Suprapubic skin (tissue), 4 donors: Measurements from ENCODE around the gene SOCS7. TPM values are rescaled to one million over a fixed set of nuclear protein-coding genes. Genes with fewer than 3 reads are reported as not detected.

Source experiments
- DNase-seq, 2 donors: peaks; one replicate each; pipeline ENCODE4 v3.0.0-alpha.2; 2019; ENCODE audit warnings: low spot score in 2 of 2
- H3K27ac ChIP-seq: fragments of 200-600 bp; sonication (generic); one replicate; pipeline ENCODE4 v1.5.1; 2019
- H3K27me3 ChIP-seq: fragments of 200-600 bp; sonication (generic); one replicate; pipeline ENCODE4 v1.5.1; 2019
- H3K36me3 ChIP-seq: fragments of 200-600 bp; sonication (generic); one replicate; pipeline ENCODE4 v1.5.1; 2019
- H3K4me1 ChIP-seq: fragments of 200-600 bp; sonication (generic); one replicate; pipeline ENCODE4 v1.5.1; 2019
- H3K4me3 ChIP-seq: fragments of 200-600 bp; sonication (generic); one replicate; pipeline ENCODE4 v1.5.1; 2019; ENCODE audit warnings: mild to moderate bottlenecking
- H3K9me3 ChIP-seq: fragments of 200-600 bp; sonication (generic); one replicate; pipeline ENCODE4 v1.5.1; 2019
- EP300 ChIP-seq: sonication (generic); formaldehyde crosslinking; IDR thresholded peaks from one replicate; pipeline ENCODE4 v1.6.1; 2017; ENCODE audit warnings: antibody characterized with exemption
- POLR2A ChIP-seq, 2 donors: fragments of 450-650 bp; IDR thresholded peaks; one replicate each; pipeline ENCODE4 v1.6.1; 2017; ENCODE audit warnings: antibody characterized with exemption in 2 of 2, mild to moderate bottlenecking in 2 of 2, moderate library complexity in 2 of 2
- POLR2AphosphoS5 ChIP-seq, 3 donors: sonication (generic); formaldehyde crosslinking; IDR thresholded peaks; one replicate each; pipeline ENCODE4 v1.6.1; 2017; ENCODE audit warnings: antibody characterized with exemption in 3 of 3
- WGBS: methylation state at CpG from one replicate; pipeline ENCODE4 v1.1.5; 2018; 5-methylcytosine and 5-hydroxymethylcytosine counted together
- total RNA-seq, 4 donors: library from RNA; depleted of rRNA; stranded (reverse); fragments of >200 nt; gene quantifications; one replicate each; pipeline ENCODE4 v1.1.0, GENCODE V29; 2016
- TF ChIP-seq, protein P1 (sequence below), 2 donors: fragments of 200-600 bp in 1 of 2; fragments of 450-650 bp in 1 of 2; sonication (generic) in 1 of 2; IDR thresholded peaks; one replicate each; pipeline ENCODE4 v1.5.1; 2016 to 2019; ENCODE audit warnings: antibody characterized with exemption in 2 of 2, mild to moderate bottlenecking in 1 of 2, moderate library complexity in 1 of 2

The SOCS7 gene
- total RNA-seq, 4 donors from 2014 or later = 20.7 to 44.9 (median 37.1) TPM

DNA sequence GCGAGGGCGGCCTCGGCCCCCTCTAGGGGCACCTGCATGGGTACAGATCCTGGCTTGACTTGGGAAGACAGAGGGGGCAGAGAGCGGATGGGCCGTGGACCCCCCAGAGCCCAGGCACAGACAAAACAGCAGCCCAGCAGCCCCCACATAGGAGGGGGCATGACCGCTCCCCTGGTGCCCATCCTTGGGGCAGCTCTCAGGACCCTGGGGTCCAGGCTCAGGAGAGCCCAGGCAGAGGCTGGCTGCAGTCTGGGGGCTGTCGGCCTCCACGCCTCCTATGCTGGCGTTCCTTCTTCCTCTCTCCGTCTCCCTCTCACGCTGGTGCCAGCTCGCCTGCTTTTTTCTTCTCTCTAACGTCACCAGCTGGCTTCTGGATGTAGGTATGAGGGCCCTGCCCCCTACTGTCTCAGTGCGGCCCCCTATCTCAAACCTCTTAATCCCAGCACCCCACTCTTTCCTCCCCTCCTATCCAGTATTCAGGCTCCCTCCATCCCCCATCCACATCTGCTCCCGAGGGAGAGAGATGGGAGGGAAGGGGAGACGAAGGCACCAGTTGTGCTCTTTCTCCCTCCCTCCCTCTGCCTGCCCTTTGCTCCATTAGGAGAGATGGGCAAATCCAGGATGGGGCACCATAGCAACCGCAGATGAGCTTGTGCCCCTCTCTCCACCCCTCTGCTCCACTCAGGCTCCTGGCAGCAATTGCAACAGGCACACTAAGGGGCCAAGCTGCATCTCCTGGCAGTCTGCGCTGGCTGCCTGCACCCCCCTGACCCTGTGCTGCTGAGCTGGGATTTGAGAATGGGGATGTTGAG, 7.8 kb upstream of the SOCS7 start, which contains the start of gene GPR179:
TSS of gene GPR179 (minus strand) at position 349 of the 812 bp plus-strand sequence. CDS start at position 182, 167 bp downstream.
- H3K4me1 ChIP-seq = no peaks in the 10 kb centered on the region
- H3K36me3 ChIP-seq = no peaks in the 10 kb centered on the region
- WGBS = 74% methylated on average over 17 of the region's 18 CpGs
- DNase-seq = no peak
- TF ChIP-seq POLR2AphosphoS5 (IDR thresholded peaks at IDR 0.05) (no peak), EP300 (no peak), POLR2A (IDR thresholded peaks at IDR 0.05) (no peak)
- TF ChIP-seq, protein P1, sequence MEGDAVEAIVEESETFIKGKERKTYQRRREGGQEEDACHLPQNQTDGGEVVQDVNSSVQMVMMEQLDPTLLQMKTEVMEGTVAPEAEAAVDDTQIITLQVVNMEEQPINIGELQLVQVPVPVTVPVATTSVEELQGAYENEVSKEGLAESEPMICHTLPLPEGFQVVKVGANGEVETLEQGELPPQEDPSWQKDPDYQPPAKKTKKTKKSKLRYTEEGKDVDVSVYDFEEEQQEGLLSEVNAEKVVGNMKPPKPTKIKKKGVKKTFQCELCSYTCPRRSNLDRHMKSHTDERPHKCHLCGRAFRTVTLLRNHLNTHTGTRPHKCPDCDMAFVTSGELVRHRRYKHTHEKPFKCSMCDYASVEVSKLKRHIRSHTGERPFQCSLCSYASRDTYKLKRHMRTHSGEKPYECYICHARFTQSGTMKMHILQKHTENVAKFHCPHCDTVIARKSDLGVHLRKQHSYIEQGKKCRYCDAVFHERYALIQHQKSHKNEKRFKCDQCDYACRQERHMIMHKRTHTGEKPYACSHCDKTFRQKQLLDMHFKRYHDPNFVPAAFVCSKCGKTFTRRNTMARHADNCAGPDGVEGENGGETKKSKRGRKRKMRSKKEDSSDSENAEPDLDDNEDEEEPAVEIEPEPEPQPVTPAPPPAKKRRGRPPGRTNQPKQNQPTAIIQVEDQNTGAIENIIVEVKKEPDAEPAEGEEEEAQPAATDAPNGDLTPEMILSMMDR (IDR thresholded peaks at IDR 0.05) = no peak
- H3K27me3 ChIP-seq = peaks cover 11% of the 10 kb centered on the region
- no peak within 1 kb of the TSS for H3K27ac ChIP-seq
- no peak within 1 kb of the TSS for H3K4me3 ChIP-seq
- no peaks in the 10 kb centered on the region for H3K9me3 ChIP-seq

DNA sequence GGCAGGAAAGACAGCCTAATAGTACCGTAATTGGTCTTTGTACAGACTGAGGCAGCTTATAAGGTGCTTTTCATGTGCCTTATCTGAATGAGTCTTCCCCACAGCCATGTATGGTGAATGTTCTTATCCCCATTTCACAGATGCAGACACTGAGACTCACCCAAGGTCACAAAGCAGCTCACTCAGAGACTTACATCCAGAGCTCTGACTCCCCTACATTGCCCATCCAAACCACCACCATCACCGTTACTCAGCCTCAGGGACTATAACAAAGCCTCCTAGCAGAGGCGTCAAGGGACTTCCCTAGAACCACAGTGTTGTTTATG, 7.3 kb upstream of the SOCS7 start:
- Histone ChIP-seq H3K36me3 (no peaks in the 10 kb centered on the region), H3K4me1 (no peaks in the 10 kb centered on the region), H3K4me3 (no peak overlapping the region), H3K9me3 (no peaks in the 10 kb centered on the region), H3K27ac (no peak overlapping the region), H3K27me3 (peaks cover 11% of the 10 kb centered on the region)
- 77% methylated on average over 3 of the region's 3 CpGs for WGBS
- DNase-seq = no peak
- TF ChIP-seq, protein P1 (IDR thresholded peaks at IDR 0.05) = no peak
- TF ChIP-seq POLR2AphosphoS5 (IDR thresholded peaks at IDR 0.05) (no peak), POLR2A (IDR thresholded peaks at IDR 0.05) (no peak), EP300 (no peak)

DNA sequence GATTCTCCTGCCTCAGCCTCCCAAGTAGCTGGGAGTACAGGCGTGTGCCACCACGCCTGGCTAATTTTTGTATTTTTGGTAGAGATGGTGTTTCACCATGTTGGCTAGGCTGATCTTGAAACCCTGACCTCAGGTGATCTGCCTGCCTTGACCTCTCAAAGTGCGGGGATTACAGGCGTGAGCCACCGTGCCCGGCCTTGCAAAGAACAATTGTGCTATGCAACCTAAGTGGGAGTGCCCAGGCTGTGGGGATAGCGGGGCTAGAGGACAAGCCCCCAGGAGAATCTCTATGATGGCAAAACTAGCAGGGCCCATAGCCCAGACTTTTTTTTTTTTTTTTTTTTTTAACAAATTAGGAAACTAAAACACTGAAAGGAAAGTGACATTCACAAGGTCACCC, 5.9 kb upstream of the SOCS7 start:
- 93% methylated on average over 7 of the region's 7 CpGs for WGBS
- Histone ChIP-seq H3K27me3 (peaks cover 11% of the 10 kb centered on the region), H3K4me3 (no peak overlapping the region), H3K4me1 (no peaks in the 10 kb centered on the region), H3K27ac (no peak overlapping the region), H3K36me3 (no peaks in the 10 kb centered on the region), H3K9me3 (no peaks in the 10 kb centered on the region)
- DNase-seq = no peak
- TF ChIP-seq POLR2AphosphoS5 (IDR thresholded peaks at IDR 0.05) (no peak), POLR2A (IDR thresholded peaks at IDR 0.05) (no peak), EP300 (no peak)
- TF ChIP-seq, protein P1 (IDR thresholded peaks at IDR 0.05) = no peak

DNA sequence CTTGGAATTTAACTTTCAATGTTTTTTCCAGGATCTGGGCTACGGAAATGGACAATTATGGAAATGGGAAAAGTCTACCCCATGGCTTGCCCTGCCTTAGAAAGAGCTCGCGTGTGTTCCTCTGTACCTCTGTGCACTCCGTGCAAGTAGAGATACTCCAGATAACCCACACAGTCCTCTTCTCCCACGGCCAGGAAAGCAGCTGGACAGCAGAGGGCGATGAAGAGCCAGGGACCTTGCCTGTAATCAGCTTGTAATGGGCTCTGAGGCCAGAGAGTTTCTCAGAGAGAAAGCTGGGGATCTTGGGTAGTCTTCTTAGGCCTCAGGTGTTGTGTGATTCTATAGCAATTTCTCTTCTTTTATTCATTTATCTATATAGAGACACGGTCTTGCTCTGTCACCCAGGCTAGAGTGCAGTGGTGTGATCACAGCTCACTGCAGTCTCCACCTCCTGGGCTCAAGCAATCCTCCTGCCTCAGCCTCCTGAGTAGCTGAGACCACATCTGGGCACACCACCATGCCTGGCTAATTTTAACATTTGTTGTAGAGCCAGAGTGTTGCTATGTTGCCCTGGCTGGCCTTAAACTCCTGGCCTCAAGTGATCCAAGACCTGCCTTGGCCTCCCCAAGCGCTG, 2.4 kb upstream of the SOCS7 start:
- no peaks in the 10 kb centered on the region for H3K9me3 ChIP-seq
- peaks cover 8% of the 10 kb centered on the region for H3K27me3 ChIP-seq
- peaks cover 19% of the 10 kb centered on the region for H3K4me1 ChIP-seq
- no peak overlapping the region for H3K27ac ChIP-seq
- H3K36me3 ChIP-seq = no peaks in the 10 kb centered on the region
- H3K4me3 ChIP-seq = no peak overlapping the region
- DNase-seq = peak in 1 of 2 donors; percentile 89
- WGBS = 13% methylated on average over 8 of the region's 8 CpGs
- TF ChIP-seq POLR2AphosphoS5 (IDR thresholded peaks at IDR 0.05) = no peak
- TF ChIP-seq, protein P1 (IDR thresholded peaks at IDR 0.05) = peak; percentile 82 to 87

DNA sequence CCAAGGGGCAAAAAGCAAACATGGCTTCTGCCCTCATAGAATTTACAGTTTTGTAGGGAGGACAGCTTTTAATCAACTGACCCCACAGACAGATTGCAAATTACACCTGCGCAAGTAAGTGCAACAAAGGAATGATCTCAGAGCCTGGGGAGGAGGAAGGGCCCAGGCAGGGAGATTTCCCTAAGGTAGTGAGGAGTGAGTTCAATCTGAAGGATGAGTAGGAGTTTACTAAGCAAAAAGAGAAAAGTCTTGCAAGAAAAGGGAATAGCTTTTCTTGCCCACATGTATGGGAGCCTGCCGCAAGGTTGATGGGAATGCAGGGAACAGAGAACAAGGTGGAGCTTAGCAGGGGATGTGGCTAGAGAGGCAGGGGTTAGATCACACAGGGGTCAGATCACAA, 1.6 kb upstream of the SOCS7 start:
- Histone ChIP-seq H3K4me1 (peaks cover 28% of the 10 kb centered on the region), H3K27ac (no peak overlapping the region), H3K4me3 (no peak overlapping the region), H3K27me3 (peaks cover 6% of the 10 kb centered on the region), H3K9me3 (no peaks in the 10 kb centered on the region), H3K36me3 (no peaks in the 10 kb centered on the region)
- TF ChIP-seq EP300 = no peak
- TF ChIP-seq, protein P1 (IDR thresholded peaks at IDR 0.05) = no peak
- no peak for TF ChIP-seq POLR2AphosphoS5 (IDR thresholded peaks at IDR 0.05)
- no peak for TF ChIP-seq POLR2A (IDR thresholded peaks at IDR 0.05)
- DNase-seq = no peak
- WGBS = 86% methylated on average over 2 of the region's 2 CpGs
